HepG2 (cell line): Measurements from ENCODE around the gene LATS2.

Source experiments
- CEBPB ChIP-seq: IDR thresholded peaks from 2 replicates; pipeline ENCODE4 v1.6.1; 2011; ENCODE audit warnings: low read depth, low read length, improper control_type of control experiment, borderline replicate concordance
- FOXK2 ChIP-seq: fragments of 450-650 bp; IDR thresholded peaks from 2 replicates; pipeline ENCODE4 v1.6.1; 2016
- SMAD1 ChIP-seq: sonication (generic); formaldehyde crosslinking; IDR thresholded peaks from 2 replicates; pipeline ENCODE4 v1.4.0; 2020; ENCODE audit warnings: missing genetic modification reagents, low read depth, mild to moderate bottlenecking, borderline replicate concordance
- SMC3 ChIP-seq: IDR thresholded peaks from 2 replicates; pipeline ENCODE4 v1.6.1; 2011; ENCODE audit warnings: low read length, improper control_type of control experiment
- SNRNP70 ChIP-seq: fragments of 200-400 bp; formaldehyde crosslinking; IDR thresholded peaks from 2 replicates; pipeline ENCODE4 v1.6.1; 2017; ENCODE audit warnings: mild to moderate bottlenecking, low read depth, low read length, moderate library complexity
- SOX5 ChIP-seq: IDR thresholded peaks from 2 replicates; pipeline ENCODE4 v1.6.1; 2016; ENCODE audit warnings: borderline replicate concordance
- ZBTB7B ChIP-seq: sonication (generic); formaldehyde crosslinking; IDR thresholded peaks from 2 replicates; pipeline ENCODE4 v1.4.0; 2020; ENCODE audit warnings: missing genetic modification reagents
- ZNF660 ChIP-seq: sonication (generic); formaldehyde crosslinking; IDR thresholded peaks from 2 replicates; pipeline ENCODE4 v1.5.1; 2020; ENCODE audit warnings: mild to moderate bottlenecking, low read depth, missing genetic modification reagents, borderline replicate concordance
- TF ChIP-seq, protein P1 (sequence below): sonication (generic); formaldehyde crosslinking; IDR thresholded peaks from 2 replicates; pipeline ENCODE4 v1.5.0; 2020; ENCODE audit warnings: missing genetic modification reagents, mild to moderate bottlenecking, borderline replicate concordance
- TF ChIP-seq, protein P2 (sequence below): sonication (generic); formaldehyde crosslinking; IDR thresholded peaks from 2 replicates; pipeline ENCODE4 v1.5.0; 2020; ENCODE audit warnings: mild to moderate bottlenecking, missing genetic modification reagents, moderate library complexity
- TF ChIP-seq, protein P3 (sequence below): sonication (generic); formaldehyde crosslinking; IDR thresholded peaks from 2 replicates; pipeline ENCODE4 v1.5.0; 2020; ENCODE audit warnings: mild to moderate bottlenecking, missing genetic modification reagents

DNA sequence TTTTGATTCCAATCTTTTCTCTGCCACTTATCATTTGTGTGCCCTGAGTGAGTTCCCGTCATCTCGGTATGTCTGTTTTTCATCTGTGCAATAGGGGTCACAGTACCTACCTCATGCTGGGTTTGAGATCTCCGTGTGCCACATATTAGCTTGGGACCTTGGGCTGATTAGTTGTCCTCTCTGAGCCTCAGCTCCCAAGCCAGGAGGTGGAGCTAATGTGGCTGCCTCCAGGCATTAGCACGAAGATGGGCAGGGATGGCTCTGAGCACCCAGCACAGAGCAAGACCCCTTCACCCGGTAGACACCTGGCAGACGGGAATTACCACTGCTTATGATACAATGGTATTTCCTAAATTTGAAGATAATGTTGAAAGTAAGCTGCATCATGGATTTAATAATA is 123.1 kb downstream of the LATS2 start:
- TF ChIP-seq CEBPB: no peak
- TF ChIP-seq, protein P1, sequence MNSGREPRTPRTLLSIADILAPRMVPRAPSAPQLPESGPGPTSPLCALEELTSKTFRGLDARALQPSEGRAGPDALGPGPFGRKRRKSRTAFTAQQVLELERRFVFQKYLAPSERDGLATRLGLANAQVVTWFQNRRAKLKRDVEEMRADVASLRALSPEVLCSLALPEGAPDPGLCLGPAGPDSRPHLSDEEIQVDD (CRISPR knock-in tag): no peak
- TF ChIP-seq SMC3: no peak
- TF ChIP-seq, protein P2, sequence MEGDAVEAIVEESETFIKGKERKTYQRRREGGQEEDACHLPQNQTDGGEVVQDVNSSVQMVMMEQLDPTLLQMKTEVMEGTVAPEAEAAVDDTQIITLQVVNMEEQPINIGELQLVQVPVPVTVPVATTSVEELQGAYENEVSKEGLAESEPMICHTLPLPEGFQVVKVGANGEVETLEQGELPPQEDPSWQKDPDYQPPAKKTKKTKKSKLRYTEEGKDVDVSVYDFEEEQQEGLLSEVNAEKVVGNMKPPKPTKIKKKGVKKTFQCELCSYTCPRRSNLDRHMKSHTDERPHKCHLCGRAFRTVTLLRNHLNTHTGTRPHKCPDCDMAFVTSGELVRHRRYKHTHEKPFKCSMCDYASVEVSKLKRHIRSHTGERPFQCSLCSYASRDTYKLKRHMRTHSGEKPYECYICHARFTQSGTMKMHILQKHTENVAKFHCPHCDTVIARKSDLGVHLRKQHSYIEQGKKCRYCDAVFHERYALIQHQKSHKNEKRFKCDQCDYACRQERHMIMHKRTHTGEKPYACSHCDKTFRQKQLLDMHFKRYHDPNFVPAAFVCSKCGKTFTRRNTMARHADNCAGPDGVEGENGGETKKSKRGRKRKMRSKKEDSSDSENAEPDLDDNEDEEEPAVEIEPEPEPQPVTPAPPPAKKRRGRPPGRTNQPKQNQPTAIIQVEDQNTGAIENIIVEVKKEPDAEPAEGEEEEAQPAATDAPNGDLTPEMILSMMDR (CRISPR knock-in tag): peak; percentile 63
- no peak for TF ChIP-seq ZBTB7B (CRISPR knock-in tag)
- TF ChIP-seq, protein P3, sequence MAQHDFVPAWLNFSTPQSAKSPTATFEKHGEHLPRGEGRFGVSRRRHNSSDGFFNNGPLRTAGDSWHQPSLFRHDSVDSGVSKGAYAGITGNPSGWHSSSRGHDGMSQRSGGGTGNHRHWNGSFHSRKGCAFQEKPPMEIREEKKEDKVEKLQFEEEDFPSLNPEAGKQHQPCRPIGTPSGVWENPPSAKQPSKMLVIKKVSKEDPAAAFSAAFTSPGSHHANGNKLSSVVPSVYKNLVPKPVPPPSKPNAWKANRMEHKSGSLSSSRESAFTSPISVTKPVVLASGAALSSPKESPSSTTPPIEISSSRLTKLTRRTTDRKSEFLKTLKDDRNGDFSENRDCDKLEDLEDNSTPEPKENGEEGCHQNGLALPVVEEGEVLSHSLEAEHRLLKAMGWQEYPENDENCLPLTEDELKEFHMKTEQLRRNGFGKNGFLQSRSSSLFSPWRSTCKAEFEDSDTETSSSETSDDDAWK (CRISPR knock-in tag): no peak
- no peak for TF ChIP-seq FOXK2
- TF ChIP-seq SOX5: no peak
- TF ChIP-seq ZNF660 (CRISPR knock-in tag): no peak
- TF ChIP-seq SNRNP70: no peak
- TF ChIP-seq SMAD1 (CRISPR knock-in tag): no peak
